IMR-90 (cell line): ENCODE data around the gene PATJ. TPM values are rescaled to one million over a fixed set of nuclear protein-coding genes. Genes with fewer than 3 reads are reported as not detected.

Experiments
- ATAC-seq: fragments of 200-7000 bp; cut with Tn5 transposase; 2 replicates; pipeline ENCODE4 v1.9.1; 2020; ENCODE audit warnings: low read depth, mild to moderate bottlenecking, moderate library complexity
- BruUV-seq: library from RNA; stranded (reverse); fragments of 400-500 nt; replicated peaks from 2 replicates; lab custom pipeline; 2021; lab: Mats Ljungman, UMichigan
- CTCF ChIA-PET: fragments of 300-600 bp; formaldehyde crosslinking; extraction: SDS; loops from one replicate; lab custom pipeline; 2021; ENCODE audit warnings: antibody characterized with exemption; lab: Yijun Ruan, JAX
- POLR2A ChIA-PET: fragments of 300-600 bp; sonication (Branson Sonifier 250); formaldehyde crosslinking; loops from one replicate; lab custom pipeline; 2022; ENCODE audit warnings: antibody characterized with exemption; ENCODE audit not compliant: unreplicated experiment; lab: Charles Lee
- DNase-seq: peaks from one replicate; pipeline ENCODE4 v3.0.0; 2013
- H2AFZ ChIP-seq: replicated peaks from 2 replicates; pipeline ENCODE3; 2013; ENCODE audit warnings: low read length, mild to moderate bottlenecking; ENCODE audit not compliant: poor library complexity
- H2AK5ac ChIP-seq: 2 replicates; pipeline ENCODE4 v1.6.1; 2013; ENCODE audit warnings: low read depth, low read length, inconsistent platforms
- H2AK9ac ChIP-seq: replicated peaks from 2 replicates; pipeline ENCODE3; 2013; ENCODE audit warnings: mild to moderate bottlenecking, low read depth, low read length, moderate library complexity; ENCODE audit not compliant: poor library complexity
- H2BK120ac ChIP-seq: 2 replicates; pipeline ENCODE4 v1.6.1; 2013; ENCODE audit warnings: low read depth, low read length, inconsistent platforms
- H2BK15ac ChIP-seq: 3 replicates; pipeline ENCODE4 v1.6.1; 2013; ENCODE audit warnings: low read depth, low read length, inconsistent platforms
- H2BK20ac ChIP-seq: 2 replicates; pipeline ENCODE4 v1.6.1; 2013; ENCODE audit warnings: low read depth, mild to moderate bottlenecking, inconsistent platforms, low read length, moderate library complexity
- H2BK5ac ChIP-seq: 2 replicates; pipeline ENCODE4 v1.6.1; 2013; ENCODE audit warnings: mild to moderate bottlenecking, low read depth, low read length, inconsistent platforms; ENCODE audit not compliant: poor library complexity, severe bottlenecking
- H3K14ac ChIP-seq: replicated peaks from 2 replicates; pipeline ENCODE4 v1.6.1; 2013; ENCODE audit warnings: low read depth, low read length, inconsistent platforms
- H3K18ac ChIP-seq: 2 replicates; pipeline ENCODE4 v1.6.1; 2013; ENCODE audit warnings: low read depth, low read length, control low read depth
- H3K23ac ChIP-seq: 2 replicates; pipeline ENCODE4 v1.6.1; 2013; ENCODE audit warnings: low read depth, low read length, inconsistent platforms
- H3K27ac ChIP-seq: 2 replicates; pipeline ENCODE4 v1.5.1; 2013; ENCODE audit warnings: mild to moderate bottlenecking, control low read depth, low read length; ENCODE audit not compliant: insufficient read depth
- H3K27me3 ChIP-seq: 2 replicates; pipeline ENCODE4 v1.6.1; 2013; ENCODE audit warnings: low read length; ENCODE audit not compliant: control insufficient read depth, insufficient read depth
- H3K36me3 ChIP-seq: 2 replicates; pipeline ENCODE4 v1.6.1; 2013; ENCODE audit warnings: low read length, mixed read lengths; ENCODE audit not compliant: control insufficient read depth, insufficient read depth
- H3K4ac ChIP-seq: 2 replicates; pipeline ENCODE4 v1.6.1; 2013; ENCODE audit warnings: low read depth, low read length, inconsistent platforms
- H3K4me1 ChIP-seq: 2 replicates; pipeline ENCODE4 v1.6.1; 2013; ENCODE audit warnings: low read length, mixed read lengths; ENCODE audit not compliant: control insufficient read depth, insufficient read depth
- H3K4me2 ChIP-seq: 2 replicates; pipeline ENCODE4 v1.6.1; 2013; ENCODE audit warnings: low read depth, mild to moderate bottlenecking, control low read depth, low read length, moderate library complexity
- H3K4me3 ChIP-seq: 2 replicates; pipeline ENCODE4 v1.5.1; 2013; ENCODE audit warnings: low read depth, mild to moderate bottlenecking, control low read depth, low read length, moderate library complexity; ENCODE audit not compliant: insufficient read depth
- H3K56ac ChIP-seq: 2 replicates; pipeline ENCODE4 v1.6.1; 2013; ENCODE audit warnings: low read length, inconsistent platforms; ENCODE audit not compliant: insufficient read depth; ENCODE audit errors: extremely low read depth
- H3K79me1 ChIP-seq, 2 experiments: 2 replicates each; pipeline ENCODE4 v1.6.1; 2013; ENCODE audit warnings: low read length in 2 of 2, inconsistent platforms in 1 of 2, low read depth in 1 of 2
- H3K9ac ChIP-seq: 2 replicates; pipeline ENCODE4 v1.6.1; 2013; ENCODE audit warnings: low read depth, low read length, control low read depth
- H3K9me1 ChIP-seq: 2 replicates; pipeline ENCODE4 v1.6.1; 2013; ENCODE audit warnings: low read length, inconsistent platforms; ENCODE audit not compliant: insufficient read depth
- H3K9me3 ChIP-seq: 2 replicates; pipeline ENCODE4 v1.6.1; 2013; ENCODE audit warnings: low read length; ENCODE audit not compliant: control insufficient read depth, insufficient read depth
- H4K20me1 ChIP-seq: 2 replicates; pipeline ENCODE4 v1.6.1; 2013; ENCODE audit warnings: low read length, inconsistent platforms; ENCODE audit not compliant: insufficient read depth
- H4K5ac ChIP-seq: 2 replicates; pipeline ENCODE4 v1.6.1; 2013; ENCODE audit warnings: mild to moderate bottlenecking, low read depth, low read length, control low read depth
- H4K8ac ChIP-seq, 2 experiments: 2 replicates each; pipeline ENCODE4 v1.6.1; 2013; ENCODE audit warnings: low read depth in 2 of 2, low read length in 2 of 2, control low read depth in 1 of 2, inconsistent platforms in 1 of 2
- H4K91ac ChIP-seq: 2 replicates; pipeline ENCODE4 v1.6.1; 2013; ENCODE audit warnings: low read depth, low read length, inconsistent platforms; ENCODE audit not compliant: insufficient read depth
- BHLHE40 ChIP-seq: fragments of 150-350 bp; IDR thresholded peaks from 2 replicates; pipeline ENCODE4 v1.6.1; 2016; ENCODE audit warnings: mild to moderate bottlenecking, low read depth, low read length
- CEBPB ChIP-seq: IDR thresholded peaks from 2 replicates; pipeline ENCODE4 v1.6.1; 2012; ENCODE audit warnings: low read depth, low read length, improper control_type of control experiment
- CHD1 ChIP-seq: IDR thresholded peaks from 2 replicates; pipeline ENCODE4 v1.6.1; 2012; ENCODE audit warnings: low read depth, low read length, improper control_type of control experiment
- FOS ChIP-seq: fragments of 150-350 bp; IDR thresholded peaks from 2 replicates; pipeline ENCODE4 v1.6.1; 2016; ENCODE audit warnings: low read depth, low read length
- MAZ ChIP-seq: IDR thresholded peaks from 2 replicates; pipeline ENCODE4 v1.6.1; 2012; ENCODE audit warnings: low read depth, mild to moderate bottlenecking, low read length, improper control_type of control experiment, moderate library complexity, borderline replicate concordance
- POLR2A ChIP-seq: IDR thresholded peaks from 2 replicates; pipeline ENCODE4 v1.6.1; 2012; ENCODE audit warnings: mild to moderate bottlenecking, low read depth, low read length
- RAD21 ChIP-seq: IDR thresholded peaks from 2 replicates; pipeline ENCODE4 v1.6.1; 2012; ENCODE audit warnings: low read length, improper control_type of control experiment
- RCOR1 ChIP-seq: IDR thresholded peaks from 2 replicates; pipeline ENCODE4 v1.6.1; 2012; ENCODE audit warnings: mild to moderate bottlenecking, low read length, improper control_type of control experiment; ENCODE audit not compliant: insufficient replicate concordance
- SMC3 ChIP-seq: fragments of 150-350 bp; IDR thresholded peaks from 2 replicates; pipeline ENCODE4 v1.6.1; 2016; ENCODE audit warnings: low read depth, mild to moderate bottlenecking, antibody characterized with exemption, low read length, moderate library complexity
- dilution Hi-C: fragments of 300-500 bp; cut with HindIII; formaldehyde crosslinking; loops from one replicate; pipeline ENCODE4 v1.14.3; 2018; ENCODE audit warnings: low sequenced_read_pairs; ENCODE audit not compliant: unreplicated experiment
- in situ Hi-C: fragments of 300-500 bp; cut with MboI; formaldehyde crosslinking; loops from 3 replicates; pipeline ENCODE4 v1.14.3; 2019; ENCODE audit warnings: low sequenced_read_pairs, inconsistent platforms, mixed read lengths
- intact Hi-C: fragments of 100-400 bp; cut with micrococcal nuclease; formaldehyde crosslinking; loops from 2 replicates; pipeline ENCODE4 v1.10.0; 2022
- polyA plus RNA-seq, 3 experiments: library from polyadenylated mRNA; depleted of rRNA; stranded (reverse); fragments of >200 nt; gene quantifications; 2 replicates each; pipeline ENCODE4 v1.2.3, GENCODE V29; 2012; ENCODE audit warnings: low replicate concordance in 1 of 3
- total RNA-seq: library from RNA; depleted of rRNA; stranded (reverse); fragments of >200 nt; gene quantifications from 2 replicates; pipeline ENCODE4 v1.2.3, GENCODE V29; 2012
- TF ChIP-seq, protein P1 (sequence below): conservative IDR thresholded peaks from 2 replicates; pipeline ENCODE4 v1.5.1; 2012; ENCODE audit warnings: mild to moderate bottlenecking, low read depth, low read length, improper control_type of control experiment

The PATJ gene
- total and polyA plus RNA-seq, 2 of the 4 experiments (the other 2 are of a cell fraction), result 2.0 to 3.4 TPM

DNA sequence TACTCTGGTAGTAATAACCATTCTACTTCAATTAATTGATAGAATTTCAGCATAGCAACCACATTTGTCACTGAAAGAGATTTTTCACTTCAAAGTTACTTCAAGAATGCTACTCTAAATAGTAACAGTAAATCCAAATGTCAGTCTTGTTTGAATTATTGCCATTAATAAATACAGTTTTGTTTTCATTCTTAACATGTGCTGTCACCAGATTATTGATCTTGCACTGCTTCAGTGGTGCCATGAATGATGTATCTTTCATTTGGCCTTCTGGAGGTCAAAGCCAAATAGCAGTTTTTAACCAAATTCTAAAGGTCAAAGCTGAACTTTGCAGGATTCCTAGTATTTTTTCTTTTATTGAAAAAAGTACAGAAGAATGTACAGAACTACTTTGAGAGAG, 199.5 kb downstream of the PATJ start:
- dilution Hi-C loops, result no loop called here
- Histone ChIP-seq H2BK15ac (no peak overlapping the region), H3K9me1 (no peaks in the 10 kb centered on the region), H3K18ac (no peak overlapping the region), H3K27ac (no peak overlapping the region), H2AK9ac (no peak overlapping the region), H2AK5ac (no peak overlapping the region), H3K4ac (no peak overlapping the region), H4K91ac (no peak overlapping the region), H2AFZ (no peak overlapping the region), H3K4me2 (no peak overlapping the region), H4K8ac (no peak overlapping the region), H3K4me3 (no peak overlapping the region), H3K4me1 (no peaks in the 10 kb centered on the region), H3K27me3 (no peaks in the 10 kb centered on the region), H3K36me3 (no peaks in the 10 kb centered on the region), H2BK120ac (no peak overlapping the region), H3K14ac (no peak overlapping the region), H2BK20ac (no peak overlapping the region), H4K5ac (no peak overlapping the region), H3K56ac (no peak overlapping the region), H3K9ac (no peak overlapping the region), H4K20me1 (no peaks in the 10 kb centered on the region), H2BK5ac (no peak overlapping the region), H3K79me1 (no peaks in the 10 kb centered on the region), H3K23ac (no peak overlapping the region), H3K9me3 (no peaks in the 10 kb centered on the region)
- CTCF ChIA-PET, result interaction anchor here (0.6 kb wide), 2 partner anchors 9 to 154 kb away, joined by 3 read pairs; no protein-coding TSS in a partner anchor
- in situ Hi-C loops, result no loop called here
- TF ChIP-seq MAZ (no peak), BHLHE40 (no peak), RAD21 (no peak), SMC3 (no peak), CHD1 (no peak), POLR2A (no peak), RCOR1 (no peak), FOS (no peak), CEBPB (no peak)
- TF ChIP-seq, protein P1, sequence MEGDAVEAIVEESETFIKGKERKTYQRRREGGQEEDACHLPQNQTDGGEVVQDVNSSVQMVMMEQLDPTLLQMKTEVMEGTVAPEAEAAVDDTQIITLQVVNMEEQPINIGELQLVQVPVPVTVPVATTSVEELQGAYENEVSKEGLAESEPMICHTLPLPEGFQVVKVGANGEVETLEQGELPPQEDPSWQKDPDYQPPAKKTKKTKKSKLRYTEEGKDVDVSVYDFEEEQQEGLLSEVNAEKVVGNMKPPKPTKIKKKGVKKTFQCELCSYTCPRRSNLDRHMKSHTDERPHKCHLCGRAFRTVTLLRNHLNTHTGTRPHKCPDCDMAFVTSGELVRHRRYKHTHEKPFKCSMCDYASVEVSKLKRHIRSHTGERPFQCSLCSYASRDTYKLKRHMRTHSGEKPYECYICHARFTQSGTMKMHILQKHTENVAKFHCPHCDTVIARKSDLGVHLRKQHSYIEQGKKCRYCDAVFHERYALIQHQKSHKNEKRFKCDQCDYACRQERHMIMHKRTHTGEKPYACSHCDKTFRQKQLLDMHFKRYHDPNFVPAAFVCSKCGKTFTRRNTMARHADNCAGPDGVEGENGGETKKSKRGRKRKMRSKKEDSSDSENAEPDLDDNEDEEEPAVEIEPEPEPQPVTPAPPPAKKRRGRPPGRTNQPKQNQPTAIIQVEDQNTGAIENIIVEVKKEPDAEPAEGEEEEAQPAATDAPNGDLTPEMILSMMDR, result no peak
- no peak for ATAC-seq
- POLR2A ChIA-PET, result no interaction called here
- BruUV-seq, result no TSS peak
- intact Hi-C loops, result no loop called here
- DNase-seq, result no peak
